ENCODE data around the gene SLIT1.

The SLIT1 gene

DNA sequence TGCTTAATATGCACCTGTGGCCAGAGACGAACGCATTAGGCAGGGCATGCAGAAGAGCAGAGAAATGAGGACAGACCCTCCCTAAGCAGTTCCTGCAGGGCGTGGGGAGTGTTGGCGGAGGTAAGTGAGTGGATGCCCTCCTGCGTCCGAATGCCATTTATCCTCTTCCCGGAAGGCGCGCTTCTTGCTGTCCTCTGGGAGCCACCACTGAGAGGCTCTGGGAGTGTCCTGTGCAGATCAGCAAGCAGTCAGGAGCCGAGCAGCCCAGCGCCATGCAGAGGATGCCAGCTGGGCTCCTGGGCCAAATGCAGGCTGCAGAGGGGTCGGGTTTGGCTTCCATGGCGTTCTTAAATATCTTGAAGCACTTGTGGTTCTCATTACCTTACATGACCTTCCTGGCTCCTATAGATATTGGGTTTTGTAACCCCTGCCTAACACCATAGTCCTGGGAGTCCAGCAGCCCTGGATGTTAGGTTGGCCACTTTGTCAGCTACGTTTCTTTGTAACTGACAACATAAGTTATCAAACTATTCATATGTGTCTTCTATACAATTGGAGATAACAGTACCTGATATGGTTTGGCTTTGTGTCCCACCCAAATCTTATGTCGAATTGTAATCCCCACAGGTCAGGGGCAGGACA, 30.0 kb upstream of the SLIT1 start:
- DNase-seq (ENCODE audit: low read depth), result no peak
- no peak overlapping the region for H3K4me3 ChIP-seq (ENCODE audit: control insufficient read depth, low read depth, low read length)
- TF ChIP-seq, protein P1, sequence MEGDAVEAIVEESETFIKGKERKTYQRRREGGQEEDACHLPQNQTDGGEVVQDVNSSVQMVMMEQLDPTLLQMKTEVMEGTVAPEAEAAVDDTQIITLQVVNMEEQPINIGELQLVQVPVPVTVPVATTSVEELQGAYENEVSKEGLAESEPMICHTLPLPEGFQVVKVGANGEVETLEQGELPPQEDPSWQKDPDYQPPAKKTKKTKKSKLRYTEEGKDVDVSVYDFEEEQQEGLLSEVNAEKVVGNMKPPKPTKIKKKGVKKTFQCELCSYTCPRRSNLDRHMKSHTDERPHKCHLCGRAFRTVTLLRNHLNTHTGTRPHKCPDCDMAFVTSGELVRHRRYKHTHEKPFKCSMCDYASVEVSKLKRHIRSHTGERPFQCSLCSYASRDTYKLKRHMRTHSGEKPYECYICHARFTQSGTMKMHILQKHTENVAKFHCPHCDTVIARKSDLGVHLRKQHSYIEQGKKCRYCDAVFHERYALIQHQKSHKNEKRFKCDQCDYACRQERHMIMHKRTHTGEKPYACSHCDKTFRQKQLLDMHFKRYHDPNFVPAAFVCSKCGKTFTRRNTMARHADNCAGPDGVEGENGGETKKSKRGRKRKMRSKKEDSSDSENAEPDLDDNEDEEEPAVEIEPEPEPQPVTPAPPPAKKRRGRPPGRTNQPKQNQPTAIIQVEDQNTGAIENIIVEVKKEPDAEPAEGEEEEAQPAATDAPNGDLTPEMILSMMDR (IDR thresholded peaks at IDR 0.05; ENCODE audit: control insufficient read depth, insufficient read depth, low read depth, low read length, missing control alignments), result no peak

DNA sequence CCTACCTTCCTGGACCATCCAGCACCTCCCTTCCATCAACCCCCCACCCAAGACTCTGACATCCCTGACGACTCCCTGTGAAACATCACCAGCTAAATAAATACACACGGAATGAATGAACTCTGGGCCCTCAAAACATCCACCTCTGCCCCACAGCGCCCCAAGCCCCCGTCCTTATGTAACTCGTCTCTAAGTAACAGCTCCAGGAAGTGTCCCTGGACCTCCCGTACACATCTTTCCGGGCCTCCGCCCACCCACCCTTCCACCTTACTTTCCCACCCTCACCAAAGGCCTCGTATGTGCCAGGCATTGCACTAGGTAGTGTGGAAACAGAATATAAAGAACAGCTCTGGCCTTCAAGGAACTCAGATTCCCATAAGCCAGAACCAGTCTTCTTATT, 27.7 kb upstream of the SLIT1 start:
- TF ChIP-seq, protein P1 (IDR thresholded peaks at IDR 0.05; ENCODE audit: control insufficient read depth, insufficient read depth, low read depth, low read length, missing control alignments), result no peak
- DNase-seq (ENCODE audit: low read depth), result no peak
- no peak overlapping the region for H3K4me3 ChIP-seq (ENCODE audit: control insufficient read depth, low read depth, low read length)

DNA sequence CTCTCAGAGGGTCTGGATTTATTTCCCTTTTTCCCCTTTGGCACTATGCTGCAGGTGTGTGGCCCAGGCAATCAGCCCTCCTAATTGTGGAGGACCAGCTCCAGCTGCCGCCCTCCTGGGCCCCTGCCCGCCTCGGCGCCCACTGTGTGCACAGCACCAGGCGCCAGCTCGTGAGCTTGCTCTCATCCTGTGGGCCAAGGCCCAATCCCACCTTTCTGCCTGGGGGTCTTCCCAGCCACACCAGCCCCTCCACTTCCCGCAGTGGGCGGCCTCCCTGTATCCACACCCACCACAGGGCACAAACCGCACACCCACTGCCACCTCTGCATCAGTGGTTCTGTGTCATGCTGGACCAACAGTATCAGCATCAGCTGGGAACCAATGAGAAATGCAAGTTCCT, 25.5 kb upstream of the SLIT1 start:
- DNase-seq (ENCODE audit: low read depth), result no peak
- no peak overlapping the region for H3K4me3 ChIP-seq (ENCODE audit: control insufficient read depth, low read depth, low read length)
- TF ChIP-seq, protein P1 (IDR thresholded peaks at IDR 0.05; ENCODE audit: control insufficient read depth, insufficient read depth, low read depth, low read length, missing control alignments), result no peak

DNA sequence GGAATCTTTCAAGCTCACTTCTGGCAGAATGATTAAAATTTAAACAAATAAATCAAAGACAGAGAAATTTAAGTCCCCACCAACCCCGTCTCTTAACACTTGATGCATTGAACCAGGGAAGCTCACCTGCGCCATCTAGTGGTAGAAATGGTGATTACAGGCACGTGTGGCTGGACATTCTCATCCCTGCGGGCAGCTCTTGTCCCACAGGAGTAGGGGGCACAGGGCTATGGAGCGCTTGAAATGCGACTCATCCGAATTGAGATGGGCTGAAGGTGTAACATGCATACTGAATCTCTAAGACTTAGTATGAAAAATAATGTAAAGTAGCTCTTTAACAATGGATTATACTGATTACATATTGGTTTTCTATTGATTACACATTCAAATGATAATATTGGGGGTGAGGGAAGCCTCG, 24.8 kb upstream of the SLIT1 start:
- TF ChIP-seq, protein P1 (IDR thresholded peaks at IDR 0.05; ENCODE audit: control insufficient read depth, insufficient read depth, low read depth, low read length, missing control alignments), result peak; percentile 93
- H3K4me3 ChIP-seq (ENCODE audit: control insufficient read depth, low read depth, low read length), result no peak overlapping the region
- no peak for DNase-seq (ENCODE audit: low read depth)

DNA sequence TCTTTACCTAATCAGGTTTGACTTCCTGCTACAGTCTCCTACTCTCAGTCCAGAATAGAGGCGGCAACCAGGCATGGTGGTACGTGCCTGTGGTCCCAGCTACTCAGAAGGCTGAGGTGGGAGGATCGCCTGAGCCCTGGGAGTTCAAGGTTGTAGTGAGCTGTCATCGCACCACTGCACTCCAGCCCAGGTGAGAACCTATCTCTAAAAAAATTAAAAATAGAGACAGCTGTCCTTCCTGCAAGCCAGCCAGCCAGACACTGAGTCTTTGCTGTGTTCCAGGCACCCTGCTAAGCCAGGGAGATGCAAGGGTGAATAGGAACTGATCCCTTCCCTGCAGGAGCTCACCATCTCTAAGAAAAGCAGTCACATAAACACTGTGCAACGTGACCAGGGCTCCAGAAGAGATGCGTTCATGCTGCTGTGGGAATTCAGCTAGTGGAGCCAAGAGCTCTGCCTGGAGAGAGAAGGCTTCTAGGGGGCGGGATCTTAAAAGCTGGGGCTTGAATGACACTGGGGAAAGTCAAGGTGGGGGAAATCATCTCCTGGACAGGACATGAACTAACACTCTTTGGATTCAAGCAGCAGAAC, 22.1 kb upstream of the SLIT1 start:
- no peak overlapping the region for H3K4me3 ChIP-seq (ENCODE audit: control insufficient read depth, low read depth, low read length)
- no peak for DNase-seq (ENCODE audit: low read depth)
- TF ChIP-seq, protein P1 (IDR thresholded peaks at IDR 0.05; ENCODE audit: control insufficient read depth, insufficient read depth, low read depth, low read length, missing control alignments), result no peak

DNA sequence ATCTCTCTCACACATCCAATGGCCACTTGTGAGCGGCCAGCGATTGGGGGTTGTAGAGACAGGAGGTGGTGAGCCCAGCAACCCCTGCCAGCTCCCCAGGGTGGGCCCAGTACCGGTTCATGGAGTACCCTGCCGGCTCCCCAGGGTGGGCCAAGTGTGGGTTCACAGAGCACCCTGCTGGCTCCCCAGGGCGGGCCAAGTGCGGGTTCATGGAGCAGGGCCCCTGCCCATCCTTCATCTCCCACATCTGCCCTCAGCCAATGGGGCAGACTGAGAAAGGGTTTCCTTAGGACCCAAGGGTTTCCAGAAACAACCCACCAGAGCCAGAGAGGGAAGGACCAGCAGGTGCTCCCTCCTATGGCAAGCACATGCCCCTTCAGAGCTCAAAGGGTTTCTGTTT, 21.4 kb upstream of the SLIT1 start:
- TF ChIP-seq, protein P1 (IDR thresholded peaks at IDR 0.05; ENCODE audit: control insufficient read depth, insufficient read depth, low read depth, low read length, missing control alignments), result no peak
- no peak for DNase-seq (ENCODE audit: low read depth)
- no peak overlapping the region for H3K4me3 ChIP-seq (ENCODE audit: control insufficient read depth, low read depth, low read length)
